Adipose tissue (tissue), 3 donors: ENCODE results near the gene SYF2. TPM values are rescaled to one million over a fixed set of nuclear protein-coding genes. Genes with fewer than 3 reads are reported as not detected.
"Not testable (repeated sequence)": the region's sequence is repeated elsewhere in the genome, so short reads cannot be mapped to it uniquely, and the experiment has no call there.

Experiments
- H3K27ac ChIP-seq: one replicate; pipeline ENCODE4 v1.5.1; 2013; ENCODE audit warnings: low read depth, low read length
- WGBS, 3 donors: extraction: QIAGEN DNeasy Blood & Tissue Kit; methylation state at CpG; one replicate each; pipeline ENCODE4 v1.1.7; 2013; 5-methylcytosine and 5-hydroxymethylcytosine counted together
- polyA plus RNA-seq, 3 donors: library from polyadenylated mRNA; stranded (reverse); fragments of 200-250 nt; gene quantifications; one replicate each; pipeline ENCODE4 v1.2.3, GENCODE V29; 2013
- donor health status: healthy with polysubstance abuse.
- donor health status: Bipolar disorder and iron deficiency.
- donor health status: healthy.

SYF2 gene
- polyA plus RNA-seq, 3 donors: 43.3 to 98.3 (median 45.5) TPM

- 79 to 90% (median 87%) methylated on average over 8 of the region's 8 CpGs for WGBS, 3 donors
- no peak overlapping the region for H3K27ac ChIP-seq
Measured at GRCh38 chr1:25194054-25194453, 38.2 kb downstream of the SYF2 start.

- 60 to 70% (median 67%) methylated on average over 7 to 9 of the region's 9 CpGs for WGBS, 3 donors
Measured at GRCh38 chr1:25193229-25193628, 39.1 kb downstream of the SYF2 start.

DNA sequence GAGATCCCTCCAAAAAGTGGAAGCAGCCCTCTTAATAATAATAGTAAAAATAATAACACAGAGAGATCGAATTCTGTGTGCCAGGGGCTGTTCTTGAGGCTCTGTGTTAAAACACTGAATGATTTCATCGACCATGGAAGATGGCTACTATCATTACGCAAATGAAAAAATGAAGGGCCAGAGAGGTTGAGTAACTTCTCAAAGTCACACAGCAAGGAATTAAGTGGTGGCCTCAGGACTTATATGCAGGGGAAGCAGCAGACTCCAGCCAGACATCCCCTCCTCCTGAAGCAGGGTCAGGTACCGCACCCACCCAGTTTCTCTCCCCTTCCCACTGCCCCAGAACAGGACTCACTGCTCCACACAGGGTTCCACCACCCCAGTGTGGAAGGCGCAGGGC, 40.1 kb downstream of the SYF2 start:
- H3K27ac ChIP-seq: no peak overlapping the region
- 90 to 92% (median 90%) methylated on average over 5 of the region's 5 CpGs for WGBS, 3 donors

More at GRCh38 chr1:25193229-25193628, 39.1 kb downstream of the SYF2 start:
- no peak overlapping the region for H3K27ac ChIP-seq

GRCh38 chr1:25190260-25190659, 42.0 kb downstream of the SYF2 start:
- H3K27ac ChIP-seq: no peak overlapping the region
- 83 to 92% (median 86%) methylated on average over 2 of the region's 2 CpGs for WGBS, 3 donors

DNA sequence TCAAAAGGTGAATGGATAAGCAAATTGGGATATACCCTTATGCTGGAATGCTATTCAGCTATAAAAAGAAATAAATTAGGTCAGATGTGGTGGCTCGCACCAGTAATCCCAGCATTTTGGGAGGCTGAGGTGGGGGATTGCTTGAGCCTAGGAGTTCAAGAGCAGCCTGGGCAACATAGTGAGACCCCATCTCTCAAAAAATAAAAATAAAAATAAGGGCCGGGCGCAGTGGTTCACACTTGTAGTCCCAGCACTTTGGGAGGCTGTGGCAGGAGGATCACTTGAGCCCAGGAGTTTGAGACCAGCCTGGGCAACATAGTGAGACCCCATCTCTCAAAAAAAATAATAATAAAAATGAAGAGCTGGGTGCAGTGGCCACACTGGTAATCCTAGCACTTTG, 44.4 kb downstream of the SYF2 start:
- not testable (repeated sequence) for H3K27ac ChIP-seq
- WGBS, 3 donors: 94 to 100% (median 95%) methylated on average over 3 of the region's 3 CpGs

DNA sequence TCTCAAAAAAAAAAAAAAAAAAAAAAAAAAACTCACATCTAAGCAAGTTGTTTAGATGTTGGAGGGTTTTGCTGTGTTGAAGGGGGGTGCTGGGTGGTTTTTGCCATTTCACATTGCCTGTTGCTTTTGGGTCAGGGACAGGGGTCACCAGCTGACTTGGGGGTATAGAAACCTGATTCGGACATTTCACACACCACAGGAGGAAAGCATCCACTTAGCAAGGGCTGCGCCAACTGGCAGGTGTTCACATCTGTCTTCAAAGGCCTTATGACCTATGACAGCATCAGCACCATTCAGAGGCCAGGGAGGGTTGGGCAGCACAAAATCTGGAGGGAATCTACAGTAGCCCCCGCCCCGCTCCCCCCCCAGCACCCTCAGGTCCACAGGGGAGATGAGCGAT, 45.2 kb downstream of the SYF2 start:
- 85 to 90% (median 88%) methylated on average over 3 to 5 of the region's 5 CpGs for WGBS, 3 donors
- no peak overlapping the region for H3K27ac ChIP-seq

GRCh38 chr1:25186161-25187007, 45.9 kb downstream of the SYF2 start:
- WGBS, 3 donors: 65 to 84% (median 68%) methylated on average over 14 of the region's 14 CpGs
- H3K27ac ChIP-seq: no peak overlapping the region

DNA sequence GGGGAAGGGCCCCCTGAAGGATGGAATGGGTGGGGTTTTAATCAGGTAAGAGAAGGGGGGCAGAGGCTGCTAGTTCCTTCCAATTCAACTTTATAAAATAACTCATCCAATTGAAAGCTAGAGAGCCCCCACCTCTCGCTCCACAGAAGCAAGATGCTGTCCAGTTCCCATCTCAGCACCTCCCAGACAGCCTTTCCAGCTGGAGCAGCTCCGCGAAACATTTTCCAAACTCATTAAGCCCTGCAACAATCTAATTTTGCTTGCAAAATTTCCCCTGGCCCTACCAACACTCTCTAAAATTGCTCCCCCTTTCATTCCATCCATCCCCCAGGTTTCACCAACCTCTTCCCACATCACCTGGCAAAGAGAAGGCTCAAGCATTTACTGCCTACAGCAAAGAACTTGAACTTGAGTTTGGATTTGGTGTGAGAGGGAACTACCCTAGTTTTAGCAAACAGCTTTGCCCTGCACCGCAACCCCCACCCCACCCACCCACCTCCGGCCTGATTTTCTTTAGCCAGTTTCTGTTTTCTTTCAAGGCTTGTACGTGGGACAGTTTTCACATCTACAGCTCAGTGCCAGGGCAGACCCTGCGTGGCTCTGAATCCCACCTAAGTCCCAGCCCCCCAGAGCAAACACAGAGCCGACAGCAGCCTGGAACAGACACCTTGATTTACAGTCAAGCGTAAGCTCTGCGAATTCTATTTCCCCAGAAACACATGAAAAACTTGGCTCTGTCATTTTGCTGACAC, 46.7 kb downstream of the SYF2 start:
- no peak overlapping the region for H3K27ac ChIP-seq
- 31 to 62% (median 35%) methylated on average over 10 of the region's 10 CpGs for WGBS, 3 donors

GRCh38 chr1:25184001-25184762, 48.1 kb downstream of the SYF2 start:
- WGBS, 3 donors: 73 to 78% (median 77%) methylated on average over 13 of the region's 13 CpGs

DNA sequence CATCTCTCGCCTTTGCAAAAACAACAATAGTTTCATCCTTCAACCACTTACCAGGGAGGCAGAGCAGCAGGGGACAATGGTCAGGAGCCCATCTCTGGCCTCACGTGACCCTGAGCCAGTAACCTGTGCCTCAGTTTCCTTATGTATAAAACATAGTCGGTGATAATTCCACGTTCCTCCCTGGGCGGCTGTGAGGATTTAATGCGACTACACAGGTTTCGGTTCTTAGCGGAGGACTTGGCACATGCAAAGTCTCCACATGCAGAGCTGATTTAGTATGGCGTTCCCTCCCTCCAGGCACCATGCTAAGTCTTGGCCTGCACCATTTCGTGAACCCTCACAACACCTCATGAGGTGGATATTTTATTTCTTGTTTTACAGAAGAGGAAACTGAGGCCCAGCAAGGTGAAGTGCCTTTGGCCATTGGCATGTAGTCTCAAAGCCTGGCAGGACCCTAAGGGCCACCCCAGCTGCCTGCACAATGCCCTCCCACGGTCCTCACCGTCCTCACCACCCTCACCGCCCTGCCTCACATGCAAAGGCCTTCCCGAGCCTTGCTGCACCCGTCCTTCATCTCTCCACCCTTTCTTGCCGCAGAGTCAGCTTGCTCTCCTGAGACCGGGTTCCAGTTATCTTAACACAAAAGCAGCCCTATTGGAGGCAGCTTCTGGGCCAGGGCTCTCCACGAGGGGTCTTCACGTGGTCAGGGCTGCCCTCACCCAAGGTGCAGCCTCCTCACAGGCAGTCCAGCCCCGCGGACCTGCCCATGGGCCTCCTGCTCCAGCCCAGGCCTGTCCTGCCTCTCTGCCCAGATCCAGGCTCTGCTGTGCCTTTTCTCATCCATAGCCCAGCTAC, 48.9 kb downstream of the SYF2 start:
- WGBS, 3 donors: 90 to 92% (median 91%) methylated on average over 21 of the region's 21 CpGs
- no peak overlapping the region for H3K27ac ChIP-seq

More at GRCh38 chr1:25184001-25184762, 48.1 kb downstream of the SYF2 start:
- H3K27ac ChIP-seq: no peak overlapping the region

DNA sequence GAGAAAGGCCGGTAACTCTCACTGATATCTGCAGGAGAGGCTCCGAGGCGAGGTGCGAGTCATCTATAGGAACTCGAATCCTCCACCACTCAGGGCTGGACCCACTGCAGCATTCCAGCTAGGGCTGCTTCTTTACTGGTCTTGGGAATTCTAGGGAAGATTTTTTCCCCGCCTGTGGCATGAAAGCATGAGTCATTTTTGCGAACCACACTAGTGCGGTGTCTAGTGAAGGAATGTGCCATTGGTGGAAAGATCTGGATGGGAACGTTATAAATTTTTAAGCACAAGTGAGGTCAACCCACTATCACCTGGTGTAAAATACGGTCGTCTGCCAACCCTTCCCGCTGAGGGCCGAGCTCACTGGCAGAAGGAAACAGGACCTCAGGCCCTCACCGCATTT, 49.7 kb downstream of the SYF2 start:
- H3K27ac ChIP-seq: no peak overlapping the region
- WGBS, 3 donors: 86 to 87% (median 86%) methylated on average over 14 of the region's 14 CpGs

DNA sequence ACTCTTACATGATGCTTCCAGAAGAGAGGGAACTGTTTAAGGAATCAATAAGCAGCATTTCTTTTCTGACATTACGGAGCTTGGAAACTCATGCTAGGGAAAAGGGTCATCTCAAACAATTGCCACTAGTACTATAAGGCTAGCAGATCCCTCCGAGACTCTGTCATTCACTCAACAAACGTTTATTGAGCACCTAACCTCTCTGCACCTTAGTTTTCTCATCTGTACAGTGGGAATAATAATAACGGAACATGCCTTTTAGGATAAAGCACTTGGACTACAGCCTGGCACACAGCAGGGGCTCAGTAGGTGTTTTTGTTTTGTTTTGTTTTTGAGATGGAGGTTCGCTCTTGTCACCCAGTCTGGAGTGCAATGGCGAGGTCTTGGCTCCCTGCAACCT, 51.3 kb downstream of the SYF2 start:
- 86 to 88% (median 86%) methylated on average over 6 of the region's 6 CpGs for WGBS, 3 donors
- no peak overlapping the region for H3K27ac ChIP-seq

GRCh38 chr1:25178917-25179561, 53.3 kb downstream of the SYF2 start:
- H3K27ac ChIP-seq: no peak overlapping the region
- WGBS, 3 donors: 69 to 80% (median 73%) methylated on average over 7 of the region's 7 CpGs

- 76 to 94% (median 92%) methylated on average over 13 of the region's 13 CpGs for WGBS, 3 donors
- no peak overlapping the region for H3K27ac ChIP-seq
Measured at GRCh38 chr1:25174730-25175612, 57.3 kb downstream of the SYF2 start.

GRCh38 chr1:25174363-25174729, 58.0 kb downstream of the SYF2 start:
- WGBS, 3 donors: 72 to 89% (median 81%) methylated on average over 6 of the region's 6 CpGs
- H3K27ac ChIP-seq: no peak overlapping the region

DNA sequence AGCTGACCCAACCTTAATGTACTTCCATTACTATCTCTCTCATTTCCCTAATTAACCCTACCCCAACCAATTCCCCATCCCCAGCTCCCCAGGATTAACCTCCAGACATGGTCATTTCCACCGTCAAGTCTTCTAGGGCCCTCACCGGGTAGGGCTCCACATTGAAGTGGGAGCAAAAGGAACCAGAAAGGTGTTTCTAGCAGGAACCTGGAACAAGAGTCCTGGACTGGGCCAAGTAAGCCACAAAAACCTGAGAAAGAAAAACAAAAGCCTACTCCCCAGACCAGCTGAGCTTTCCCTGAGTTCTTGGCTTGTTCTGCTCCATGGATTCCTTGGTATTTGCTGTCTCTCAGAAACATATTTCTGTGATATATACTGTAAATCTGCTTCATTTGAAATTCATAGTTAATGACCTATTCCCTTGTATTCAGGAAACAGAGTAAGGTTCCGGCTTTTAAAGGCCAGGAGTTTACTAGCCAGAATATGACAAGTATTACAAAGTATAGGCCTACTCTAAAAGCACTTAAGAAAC, 58.4 kb downstream of the SYF2 start:
- no peak overlapping the region for H3K27ac ChIP-seq
- 93 to 96% (median 95%) methylated on average over 3 of the region's 3 CpGs for WGBS, 3 donors
